ENCODE data around the gene ATP6V0A1.

The ATP6V0A1 gene

DNA sequence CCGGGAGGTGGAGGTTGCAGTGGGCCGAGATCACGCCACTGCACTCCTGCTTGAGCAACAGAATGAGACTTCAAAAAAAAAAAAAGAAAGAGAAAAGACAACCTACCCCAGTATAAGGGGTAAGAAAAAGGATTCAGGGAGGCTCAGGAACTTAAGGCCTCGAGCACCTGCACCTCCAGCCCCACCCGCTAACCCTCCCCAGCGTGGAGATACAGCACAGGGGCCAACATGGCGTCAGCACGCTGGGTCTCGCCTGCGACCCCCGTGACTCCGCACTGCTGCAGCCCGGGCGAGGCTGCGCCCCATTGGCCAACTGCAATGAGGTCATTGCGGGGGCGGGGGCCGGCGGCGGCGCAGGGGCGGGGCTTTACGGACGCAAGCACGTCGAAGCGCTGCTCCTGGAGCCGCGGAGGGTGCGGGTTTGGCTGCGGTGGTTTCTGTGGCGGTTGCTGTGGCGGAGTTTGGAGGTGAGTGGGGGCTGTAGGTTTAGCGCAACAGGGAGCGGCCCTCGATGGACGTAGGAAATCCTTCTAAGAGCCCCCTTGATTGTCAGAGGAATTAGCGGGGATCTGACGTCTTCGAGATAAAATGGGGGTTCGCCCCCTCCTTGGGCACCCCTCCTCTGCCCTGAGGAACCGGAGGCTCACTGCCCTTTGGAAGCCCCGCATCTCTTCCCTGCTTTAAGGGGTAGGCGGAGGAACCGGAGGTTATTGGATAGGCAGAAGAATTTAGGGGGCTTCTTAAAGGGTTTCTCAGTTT, at the start of gene ATP6V0A1:
ATP6V0A1 (plus strand) TSS at position 382 of the 759 bp plus-strand sequence. CDS start 2,017 bp downstream, outside the sequence.
- H3K4me3 ChIP-seq (ENCODE audit: low read depth, low read length), result peak within 1 kb of the TSS; percentile 73
- TF ChIP-seq, protein P1, sequence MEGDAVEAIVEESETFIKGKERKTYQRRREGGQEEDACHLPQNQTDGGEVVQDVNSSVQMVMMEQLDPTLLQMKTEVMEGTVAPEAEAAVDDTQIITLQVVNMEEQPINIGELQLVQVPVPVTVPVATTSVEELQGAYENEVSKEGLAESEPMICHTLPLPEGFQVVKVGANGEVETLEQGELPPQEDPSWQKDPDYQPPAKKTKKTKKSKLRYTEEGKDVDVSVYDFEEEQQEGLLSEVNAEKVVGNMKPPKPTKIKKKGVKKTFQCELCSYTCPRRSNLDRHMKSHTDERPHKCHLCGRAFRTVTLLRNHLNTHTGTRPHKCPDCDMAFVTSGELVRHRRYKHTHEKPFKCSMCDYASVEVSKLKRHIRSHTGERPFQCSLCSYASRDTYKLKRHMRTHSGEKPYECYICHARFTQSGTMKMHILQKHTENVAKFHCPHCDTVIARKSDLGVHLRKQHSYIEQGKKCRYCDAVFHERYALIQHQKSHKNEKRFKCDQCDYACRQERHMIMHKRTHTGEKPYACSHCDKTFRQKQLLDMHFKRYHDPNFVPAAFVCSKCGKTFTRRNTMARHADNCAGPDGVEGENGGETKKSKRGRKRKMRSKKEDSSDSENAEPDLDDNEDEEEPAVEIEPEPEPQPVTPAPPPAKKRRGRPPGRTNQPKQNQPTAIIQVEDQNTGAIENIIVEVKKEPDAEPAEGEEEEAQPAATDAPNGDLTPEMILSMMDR (IDR thresholded peaks at IDR 0.05; ENCODE audit: borderline replicate concordance, insufficient read depth, low read depth, low read length), result no peak

DNA sequence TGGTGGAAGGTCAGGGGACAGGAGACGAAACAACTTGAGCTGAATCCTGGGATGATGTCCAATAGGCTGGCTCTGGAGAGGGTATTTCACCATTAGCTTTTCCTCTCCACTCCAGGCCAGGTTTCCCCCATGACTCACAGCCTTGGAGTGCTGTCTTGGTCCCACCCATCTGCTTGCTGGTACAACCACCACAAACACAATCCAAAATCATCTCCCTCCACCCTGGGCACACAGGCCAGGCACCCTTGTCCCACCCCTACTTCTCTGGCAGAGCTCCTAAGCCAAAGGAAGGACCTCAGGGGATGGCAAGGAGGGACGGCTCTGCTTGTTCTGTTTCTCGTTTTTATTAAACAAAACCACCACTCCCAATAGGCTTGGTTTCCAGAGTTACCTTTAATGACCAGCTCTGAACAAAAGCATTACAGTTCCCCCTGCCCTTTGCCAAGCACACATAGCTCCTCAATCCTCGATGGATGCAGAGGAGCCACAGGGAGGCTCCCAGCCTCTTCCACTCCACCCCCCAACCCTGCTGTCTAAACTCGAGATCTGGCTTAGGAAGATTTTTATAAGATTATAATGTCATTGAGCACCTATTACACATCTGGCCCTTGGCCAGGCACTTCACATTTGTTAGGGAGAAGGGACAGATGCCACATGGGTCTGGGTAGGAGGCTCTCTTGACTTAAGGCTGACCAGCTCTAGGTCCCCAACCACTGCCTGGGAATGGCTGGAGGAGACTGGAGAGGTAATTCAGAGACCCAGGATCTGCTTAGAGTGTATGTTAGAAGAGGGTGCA, 49.0 kb upstream of the ATP6V0A1 start:
- TF ChIP-seq, protein P1 (IDR thresholded peaks at IDR 0.05; ENCODE audit: borderline replicate concordance, insufficient read depth, low read depth, low read length), result no peak
- no peak overlapping the region for H3K4me3 ChIP-seq (ENCODE audit: low read depth, low read length)

DNA sequence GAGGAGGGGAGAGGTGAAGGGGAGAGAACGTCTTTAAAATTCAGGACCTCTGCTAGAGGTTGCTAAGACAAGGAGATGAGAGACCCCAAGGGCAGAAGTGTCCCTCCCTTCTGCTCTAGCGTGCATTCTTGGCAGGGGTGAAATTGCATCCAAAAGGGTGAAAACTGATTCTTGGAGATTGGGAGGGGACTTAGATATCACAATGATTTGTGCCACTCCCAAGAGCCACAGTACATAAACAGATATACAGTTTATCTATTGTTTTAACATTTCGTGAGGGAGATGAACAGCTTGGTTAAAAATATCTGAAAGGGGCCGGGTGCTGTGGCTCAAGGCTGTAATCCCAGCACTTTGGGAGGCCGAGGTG, 48.4 kb upstream of the ATP6V0A1 start:
- H3K4me3 ChIP-seq (ENCODE audit: low read depth, low read length), result no peak overlapping the region
- TF ChIP-seq, protein P1 (IDR thresholded peaks at IDR 0.05; ENCODE audit: borderline replicate concordance, insufficient read depth, low read depth, low read length), result no peak

DNA sequence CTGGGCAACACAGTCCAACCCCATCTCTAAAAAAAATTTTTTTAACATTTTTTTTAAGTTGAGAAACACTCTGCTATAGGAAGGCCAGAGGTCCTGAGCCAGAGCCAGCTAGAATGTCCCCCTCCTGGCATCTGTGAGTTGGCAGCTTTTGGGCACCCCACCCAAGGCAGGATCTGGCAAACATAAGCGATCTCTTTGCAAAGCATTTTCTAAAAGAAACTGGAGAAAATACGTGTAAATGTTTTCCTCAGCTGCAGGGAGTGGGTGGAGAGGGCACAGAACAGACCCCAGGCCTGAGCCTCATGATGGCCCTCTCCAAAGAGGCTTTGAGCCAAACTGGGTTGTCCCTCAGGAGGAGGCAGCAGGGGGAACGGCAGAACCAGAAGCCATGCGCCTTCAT, 47.3 kb upstream of the ATP6V0A1 start:
- TF ChIP-seq, protein P1 (IDR thresholded peaks at IDR 0.05; ENCODE audit: borderline replicate concordance, insufficient read depth, low read depth, low read length), result no peak
- H3K4me3 ChIP-seq (ENCODE audit: low read depth, low read length), result no peak overlapping the region

DNA sequence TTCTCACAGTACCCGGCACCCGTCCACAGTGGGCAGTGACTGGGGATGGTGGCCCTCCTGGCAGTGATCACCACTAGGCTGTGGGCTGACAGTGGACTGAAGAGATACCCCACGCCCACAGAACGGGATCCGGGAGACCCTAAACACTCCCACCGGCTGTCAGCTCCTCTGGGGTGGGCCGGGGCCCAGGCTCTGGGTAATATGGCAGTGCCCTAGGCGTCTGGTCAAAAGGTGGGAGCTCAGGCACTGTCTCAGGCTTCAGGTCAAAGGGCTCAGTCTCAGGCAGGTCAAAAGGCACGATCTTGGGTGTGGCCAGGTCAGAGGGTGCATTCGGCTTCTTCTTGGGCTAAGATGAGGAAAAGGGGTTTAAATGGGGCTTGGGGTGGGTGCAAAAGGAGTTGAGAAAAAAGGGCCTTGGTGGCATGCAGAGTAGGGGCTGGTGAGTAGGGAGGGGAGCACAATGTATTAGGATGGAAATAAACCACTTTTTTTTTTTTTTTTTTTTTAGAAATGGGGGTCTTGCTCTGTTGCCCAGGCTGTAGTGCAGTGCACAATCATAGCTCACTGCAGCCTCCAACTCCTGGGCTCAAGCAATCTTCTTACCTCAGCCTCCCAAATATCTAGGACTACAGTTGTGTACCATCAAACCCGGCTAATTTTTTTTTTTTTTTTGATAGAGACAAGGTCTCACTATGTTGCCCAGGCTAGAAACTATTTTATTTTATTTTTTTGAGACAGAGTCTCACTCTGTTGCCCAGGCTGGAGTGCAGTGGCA, 46.6 kb upstream of the ATP6V0A1 start:
- TF ChIP-seq, protein P1 (IDR thresholded peaks at IDR 0.05; ENCODE audit: borderline replicate concordance, insufficient read depth, low read depth, low read length), result no peak
- H3K4me3 ChIP-seq (ENCODE audit: low read depth, low read length), result no peak overlapping the region

DNA sequence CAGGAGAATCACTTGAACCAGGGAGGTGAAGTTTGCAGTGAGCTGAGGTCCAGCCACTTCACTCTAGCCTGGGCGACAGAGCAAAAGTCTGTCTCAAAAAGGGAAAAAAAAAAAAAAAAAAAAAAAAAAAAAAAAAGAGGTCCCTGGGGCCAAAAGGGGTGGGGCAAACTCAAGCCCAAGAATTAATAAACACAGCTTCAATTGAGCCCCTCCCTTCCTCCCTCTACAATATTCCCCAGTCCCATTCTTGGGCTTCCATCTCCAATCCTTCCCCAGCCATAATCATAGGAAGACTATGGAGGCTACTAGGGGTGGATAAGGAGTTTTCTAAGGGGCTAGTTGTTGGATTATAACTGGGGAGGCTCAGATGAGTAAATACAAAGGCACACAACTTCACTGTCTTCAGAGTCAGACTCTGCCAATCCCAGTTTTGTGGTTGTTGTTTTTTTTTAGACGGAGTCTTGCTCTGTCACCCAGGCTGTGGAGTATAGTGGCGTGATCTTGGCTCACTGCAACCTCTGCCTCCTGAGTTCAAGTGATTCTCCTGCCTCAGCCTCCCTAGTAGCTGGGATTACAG, 45.1 kb upstream of the ATP6V0A1 start:
- H3K4me3 ChIP-seq (ENCODE audit: low read depth, low read length), result no peak overlapping the region
- TF ChIP-seq, protein P1 (IDR thresholded peaks at IDR 0.05; ENCODE audit: borderline replicate concordance, insufficient read depth, low read depth, low read length), result no peak
